ENCODE measurements around the gene AIMP1. TPM values are rescaled to one million over a fixed set of nuclear protein-coding genes. Genes with fewer than 3 reads are reported as not detected.

AIMP1 gene
- total and polyA plus RNA-seq, 2 experiments from 2014 or later: 33.7 to 53.7 TPM

DNA sequence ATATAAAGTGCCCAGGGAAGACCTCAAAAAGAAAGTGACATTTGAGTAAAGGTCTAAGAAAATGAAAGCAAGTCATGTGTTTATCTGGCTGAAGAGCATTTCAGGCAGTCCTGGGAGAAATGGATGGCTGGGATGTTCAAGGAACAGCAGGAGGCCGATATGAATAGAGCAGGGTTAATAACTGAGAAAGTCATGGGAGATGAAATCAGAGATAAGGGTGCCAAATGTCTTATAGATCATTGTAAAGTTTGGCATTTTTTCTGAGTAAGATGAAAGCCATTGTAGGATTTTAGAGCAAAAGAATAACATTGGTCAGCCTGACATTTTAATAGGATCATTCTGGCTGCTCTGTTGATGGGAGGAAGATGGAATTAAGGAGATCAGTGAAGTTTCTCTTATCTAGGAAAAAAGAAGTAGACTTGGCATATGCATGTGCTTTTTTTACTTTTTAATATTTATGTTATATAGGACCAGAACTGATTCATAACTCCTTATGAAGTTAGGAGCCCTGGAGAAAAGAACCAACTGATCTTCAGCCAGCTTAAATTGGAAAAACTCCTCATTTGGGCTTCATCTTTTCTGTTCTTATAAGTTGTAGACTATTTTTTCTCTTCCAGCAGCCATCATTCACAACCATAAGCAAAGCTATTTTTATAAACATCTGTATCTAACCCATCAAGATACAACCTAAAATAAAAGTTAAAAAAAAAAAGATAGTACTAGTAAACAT is 18.6 kb downstream of the AIMP1 start:
- Histone ChIP-seq H3K27me3 (no peaks in the 10 kb centered on the region), H3K79me2 (peaks cover 22% of the 10 kb centered on the region), H3K4me3 (no peak overlapping the region), H3K36me3 (replicated peaks; ENCODE audit: insufficient read depth, low read depth) (peaks cover 7% of the 10 kb centered on the region), H3K9me2 (replicated peaks; ENCODE audit: insufficient read depth) (no peaks in the 10 kb centered on the region), H4K20me1 (ENCODE audit: insufficient read depth, poor library complexity, severe bottlenecking) (no peaks in the 10 kb centered on the region), H3K4me2 (no peak overlapping the region), H2AFZ (no peak overlapping the region), H3K4me1 (ENCODE audit: insufficient read depth) (no peaks in the 10 kb centered on the region), H3K27ac (no peak overlapping the region), H3K9me3 (ENCODE audit: low read depth) (no peaks in the 10 kb centered on the region)
- DNase-seq (ENCODE audit: low spot score): no peak
- no peak for TF ChIP-seq EZH2phosphoT487 (IDR thresholded peaks at IDR 0.05; ENCODE audit: low read depth, severe bottlenecking, unreplicated experiment)
- no peak for TF ChIP-seq EZH2 (IDR thresholded peaks at IDR 0.05; ENCODE audit: borderline replicate concordance)
- TF ChIP-seq, protein P1, sequence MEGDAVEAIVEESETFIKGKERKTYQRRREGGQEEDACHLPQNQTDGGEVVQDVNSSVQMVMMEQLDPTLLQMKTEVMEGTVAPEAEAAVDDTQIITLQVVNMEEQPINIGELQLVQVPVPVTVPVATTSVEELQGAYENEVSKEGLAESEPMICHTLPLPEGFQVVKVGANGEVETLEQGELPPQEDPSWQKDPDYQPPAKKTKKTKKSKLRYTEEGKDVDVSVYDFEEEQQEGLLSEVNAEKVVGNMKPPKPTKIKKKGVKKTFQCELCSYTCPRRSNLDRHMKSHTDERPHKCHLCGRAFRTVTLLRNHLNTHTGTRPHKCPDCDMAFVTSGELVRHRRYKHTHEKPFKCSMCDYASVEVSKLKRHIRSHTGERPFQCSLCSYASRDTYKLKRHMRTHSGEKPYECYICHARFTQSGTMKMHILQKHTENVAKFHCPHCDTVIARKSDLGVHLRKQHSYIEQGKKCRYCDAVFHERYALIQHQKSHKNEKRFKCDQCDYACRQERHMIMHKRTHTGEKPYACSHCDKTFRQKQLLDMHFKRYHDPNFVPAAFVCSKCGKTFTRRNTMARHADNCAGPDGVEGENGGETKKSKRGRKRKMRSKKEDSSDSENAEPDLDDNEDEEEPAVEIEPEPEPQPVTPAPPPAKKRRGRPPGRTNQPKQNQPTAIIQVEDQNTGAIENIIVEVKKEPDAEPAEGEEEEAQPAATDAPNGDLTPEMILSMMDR (IDR thresholded peaks at IDR 0.05; ENCODE audit: poor library complexity): no peak
- 55% methylated on average over 1 of the region's 1 CpG for WGBS (ENCODE audit: low lambda C conversion rate, missing lambda C conversion rate)

DNA sequence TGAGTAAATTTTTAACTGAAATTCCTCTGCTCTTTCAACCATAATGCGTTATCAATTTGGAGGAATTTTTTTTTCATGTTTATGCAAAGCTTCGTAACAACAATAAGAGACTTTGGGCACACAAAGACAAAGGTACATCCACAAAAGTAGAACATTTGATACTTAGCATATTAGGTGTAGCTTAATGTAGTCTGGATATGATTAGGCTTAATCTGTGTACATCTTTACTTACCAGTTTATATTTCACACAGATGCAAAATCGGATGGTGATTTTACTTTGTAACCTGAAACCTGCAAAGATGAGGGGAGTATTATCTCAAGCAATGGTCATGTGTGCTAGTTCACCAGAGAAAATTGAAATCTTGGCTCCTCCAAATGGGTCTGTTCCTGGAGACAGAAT is 20.3 kb downstream of the AIMP1 start:
- DNase-seq (ENCODE audit: low spot score): no peak
- no peak overlapping the region for H2AFZ ChIP-seq
- H3K4me3 ChIP-seq: no peak overlapping the region
- TF ChIP-seq EZH2 (IDR thresholded peaks at IDR 0.05; ENCODE audit: borderline replicate concordance) (no peak), EZH2phosphoT487 (IDR thresholded peaks at IDR 0.05; ENCODE audit: low read depth, severe bottlenecking, unreplicated experiment) (no peak)
- H4K20me1 ChIP-seq (ENCODE audit: insufficient read depth, poor library complexity, severe bottlenecking): no peaks in the 10 kb centered on the region
- H3K4me1 ChIP-seq (ENCODE audit: insufficient read depth): no peaks in the 10 kb centered on the region
- H3K4me2 ChIP-seq: no peak overlapping the region
- no peaks in the 10 kb centered on the region for H3K27me3 ChIP-seq
- no peaks in the 10 kb centered on the region for H3K9me3 ChIP-seq (ENCODE audit: low read depth)
- H3K27ac ChIP-seq: no peak overlapping the region
- H3K79me2 ChIP-seq: peaks cover 35% of the 10 kb centered on the region
- 93% methylated on average over 3 of the region's 3 CpGs for WGBS (ENCODE audit: low lambda C conversion rate, missing lambda C conversion rate)
- H3K36me3 ChIP-seq (replicated peaks; ENCODE audit: insufficient read depth, low read depth): peaks cover 7% of the 10 kb centered on the region
- no peaks in the 10 kb centered on the region for H3K9me2 ChIP-seq (replicated peaks; ENCODE audit: insufficient read depth)

DNA sequence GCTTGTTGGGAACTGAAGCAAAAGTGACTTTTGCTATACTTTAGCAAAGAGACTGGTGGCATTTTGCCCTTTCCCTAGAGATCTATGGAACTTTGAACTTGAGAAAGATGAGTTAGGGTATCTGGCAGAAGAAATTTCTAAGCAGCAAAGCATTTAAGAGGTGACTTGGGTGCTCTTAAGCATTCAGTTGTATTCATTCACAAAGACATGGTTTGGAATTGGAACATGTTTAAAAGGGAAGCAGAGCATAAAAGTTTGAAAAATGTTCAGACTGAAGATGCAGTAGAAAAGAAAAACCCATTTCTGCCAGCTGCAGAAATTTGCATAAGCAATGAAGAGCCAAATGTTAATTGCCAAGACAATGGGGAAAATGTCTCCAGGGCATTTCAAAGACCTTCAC is 21.6 kb downstream of the AIMP1 start:
- no peaks in the 10 kb centered on the region for H3K9me3 ChIP-seq (ENCODE audit: low read depth)
- TF ChIP-seq, protein P1 (IDR thresholded peaks at IDR 0.05; ENCODE audit: poor library complexity): no peak
- TF ChIP-seq EZH2phosphoT487 (IDR thresholded peaks at IDR 0.05; ENCODE audit: low read depth, severe bottlenecking, unreplicated experiment): no peak
- H3K4me2 ChIP-seq: no peak overlapping the region
- no peak overlapping the region for H3K27ac ChIP-seq
- H3K36me3 ChIP-seq (replicated peaks; ENCODE audit: insufficient read depth, low read depth): peaks cover 7% of the 10 kb centered on the region
- H2AFZ ChIP-seq: no peak overlapping the region
- H4K20me1 ChIP-seq (ENCODE audit: insufficient read depth, poor library complexity, severe bottlenecking): no peaks in the 10 kb centered on the region
- peaks cover 48% of the 10 kb centered on the region for H3K79me2 ChIP-seq
- H3K9me2 ChIP-seq (replicated peaks; ENCODE audit: insufficient read depth): no peaks in the 10 kb centered on the region
- no peaks in the 10 kb centered on the region for H3K27me3 ChIP-seq
- no peaks in the 10 kb centered on the region for H3K4me1 ChIP-seq (ENCODE audit: insufficient read depth)
- no peak for DNase-seq (ENCODE audit: low spot score)
- no peak overlapping the region for H3K4me3 ChIP-seq

DNA sequence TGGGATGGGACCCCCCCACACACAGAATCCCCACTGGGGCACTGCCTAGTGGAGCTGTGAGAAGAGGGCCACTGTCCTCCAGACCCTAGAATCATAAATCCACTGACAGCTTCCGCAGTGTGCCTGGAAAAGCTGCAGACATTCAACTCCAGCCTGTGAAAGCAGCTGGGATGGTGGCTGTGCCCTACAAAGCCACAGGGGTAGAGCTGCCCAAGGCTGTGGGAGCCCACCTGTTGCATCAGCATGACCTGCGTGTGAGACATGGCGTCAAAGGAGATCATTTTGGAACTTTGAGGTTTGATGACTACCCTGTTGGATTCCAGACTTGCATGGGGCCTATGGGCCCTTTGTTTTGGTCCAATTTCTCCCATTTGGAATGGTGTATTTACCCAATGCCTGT is 22.3 kb downstream of the AIMP1 start:
- Histone ChIP-seq H3K27me3 (no peaks in the 10 kb centered on the region), H3K9me3 (ENCODE audit: low read depth) (no peaks in the 10 kb centered on the region), H3K36me3 (replicated peaks; ENCODE audit: insufficient read depth, low read depth) (peaks cover 5% of the 10 kb centered on the region), H4K20me1 (ENCODE audit: insufficient read depth, poor library complexity, severe bottlenecking) (no peaks in the 10 kb centered on the region), H3K4me3 (no peak overlapping the region), H3K4me2 (no peak overlapping the region), H3K27ac (no peak overlapping the region), H2AFZ (no peak overlapping the region), H3K9me2 (replicated peaks; ENCODE audit: insufficient read depth) (no peaks in the 10 kb centered on the region), H3K4me1 (ENCODE audit: insufficient read depth) (no peaks in the 10 kb centered on the region), H3K79me2 (peaks cover 54% of the 10 kb centered on the region)
- TF ChIP-seq, protein P1 (IDR thresholded peaks at IDR 0.05; ENCODE audit: poor library complexity): no peak
- TF ChIP-seq EZH2phosphoT487 (IDR thresholded peaks at IDR 0.05; ENCODE audit: low read depth, severe bottlenecking, unreplicated experiment): no peak
- no peak for TF ChIP-seq EZH2 (IDR thresholded peaks at IDR 0.05; ENCODE audit: borderline replicate concordance)
- no peak for DNase-seq (ENCODE audit: low spot score)
- WGBS (ENCODE audit: low lambda C conversion rate, missing lambda C conversion rate): 95% methylated on average over 3 of the region's 3 CpGs

Data from hepatocyte (in vitro differentiated cells).